Fibroblast of lung (primary cell): Measurements from ENCODE around the gene GUCY2C.

Source experiments
- CTCF ChIP-seq, 2 donors: IDR thresholded peaks in 1 of 2; conservative IDR thresholded peaks in 1 of 2; 1 replicate in 1 of 2; 2 replicates in 1 of 2; pipeline ENCODE4 v1.5.1; 2011 to 2012; ENCODE audit warnings: low read length in 2 of 2, control low read depth in 1 of 2, inconsistent platforms in 1 of 2, low read depth in 1 of 2, mild to moderate bottlenecking in 1 of 2
- EZH2 ChIP-seq: IDR thresholded peaks from 2 replicates; pipeline ENCODE4 v1.5.1; 2012; ENCODE audit warnings: low read length, control low read depth, mild to moderate bottlenecking; ENCODE audit errors: missing control alignments

DNA sequence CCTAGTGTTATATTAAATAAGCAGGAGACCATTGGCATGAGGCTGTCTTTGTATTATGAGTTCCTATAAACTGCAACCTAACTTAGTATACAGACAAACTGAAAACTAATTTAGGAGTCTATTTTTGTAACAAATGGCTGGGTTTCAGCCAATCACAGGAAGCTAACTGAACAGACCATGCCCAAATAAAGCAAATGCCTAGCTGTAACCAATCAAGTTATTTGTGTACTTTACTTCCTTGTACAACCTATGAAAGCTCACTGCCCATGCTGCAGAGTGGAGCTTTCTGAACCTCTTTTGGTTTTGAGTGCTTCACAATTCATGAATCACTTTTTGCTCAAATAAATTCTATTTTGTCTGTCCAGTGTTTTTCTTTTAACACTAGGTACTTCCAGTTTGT lies 41.6 kb downstream of the GUCY2C start:
- TF ChIP-seq CTCF (conservative IDR thresholded peaks at IDR 0.05 in 1 of 2, IDR thresholded peaks at IDR 0.05 in 1 of 2; ENCODE audit: low read depth in 1 of 2, low read length in 2 of 2) (no peak), EZH2 (no peak)
